Measurements from ENCODE around the gene TNKS1BP1.
"Not testable (repeated sequence)": the region's sequence is repeated elsewhere in the genome, so short reads cannot be mapped to it uniquely, and the experiment has no call there.

DNA sequence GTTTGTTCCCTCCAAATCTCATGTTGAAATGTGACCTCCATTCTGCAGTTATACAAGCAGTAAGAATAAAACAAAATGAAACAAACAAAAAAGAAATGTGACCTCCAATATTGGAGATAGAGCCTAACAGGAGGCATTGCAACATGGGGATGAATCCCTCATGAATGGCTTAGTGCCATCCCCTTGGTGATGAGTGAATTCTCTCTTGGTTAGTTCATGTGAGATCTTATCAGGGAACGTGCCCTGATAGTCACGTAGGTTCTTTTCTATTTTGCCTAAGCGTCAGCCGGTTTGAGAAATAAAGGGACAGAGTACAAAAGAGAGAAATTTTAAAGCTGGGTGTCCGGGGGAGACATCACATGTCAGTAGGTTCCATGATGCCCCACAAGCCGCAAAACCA is 43.2 kb downstream of the TNKS1BP1 start:
- TF ChIP-seq, protein P1, sequence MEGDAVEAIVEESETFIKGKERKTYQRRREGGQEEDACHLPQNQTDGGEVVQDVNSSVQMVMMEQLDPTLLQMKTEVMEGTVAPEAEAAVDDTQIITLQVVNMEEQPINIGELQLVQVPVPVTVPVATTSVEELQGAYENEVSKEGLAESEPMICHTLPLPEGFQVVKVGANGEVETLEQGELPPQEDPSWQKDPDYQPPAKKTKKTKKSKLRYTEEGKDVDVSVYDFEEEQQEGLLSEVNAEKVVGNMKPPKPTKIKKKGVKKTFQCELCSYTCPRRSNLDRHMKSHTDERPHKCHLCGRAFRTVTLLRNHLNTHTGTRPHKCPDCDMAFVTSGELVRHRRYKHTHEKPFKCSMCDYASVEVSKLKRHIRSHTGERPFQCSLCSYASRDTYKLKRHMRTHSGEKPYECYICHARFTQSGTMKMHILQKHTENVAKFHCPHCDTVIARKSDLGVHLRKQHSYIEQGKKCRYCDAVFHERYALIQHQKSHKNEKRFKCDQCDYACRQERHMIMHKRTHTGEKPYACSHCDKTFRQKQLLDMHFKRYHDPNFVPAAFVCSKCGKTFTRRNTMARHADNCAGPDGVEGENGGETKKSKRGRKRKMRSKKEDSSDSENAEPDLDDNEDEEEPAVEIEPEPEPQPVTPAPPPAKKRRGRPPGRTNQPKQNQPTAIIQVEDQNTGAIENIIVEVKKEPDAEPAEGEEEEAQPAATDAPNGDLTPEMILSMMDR (conservative IDR thresholded peaks at IDR 0.05; ENCODE audit: low read depth in 2 of 2): not testable (repeated sequence)
- not testable (repeated sequence) for TF ChIP-seq STAT1 (IDR thresholded peaks at IDR 0.05; ENCODE audit: unreplicated experiment); EZH2 (IDR thresholded peaks at IDR 0.05; ENCODE audit: low read depth, unreplicated experiment); POLR2AphosphoS5 (IDR thresholded peaks at IDR 0.05; ENCODE audit: low read depth); EZH2phosphoT487 (IDR thresholded peaks at IDR 0.05; ENCODE audit: unreplicated experiment); ETS1 (IDR thresholded peaks at IDR 0.05); ZNF114 (CRISPR knock-in tag; IDR thresholded peaks at IDR 0.05); CREB1 (CRISPR knock-in tag; IDR thresholded peaks at IDR 0.05; ENCODE audit: low read depth); NANOG (IDR thresholded peaks at IDR 0.05; ENCODE audit: borderline replicate concordance); JUNB (IDR thresholded peaks at IDR 0.05; ENCODE audit: unreplicated experiment)
- TF ChIP-seq, protein P2, sequence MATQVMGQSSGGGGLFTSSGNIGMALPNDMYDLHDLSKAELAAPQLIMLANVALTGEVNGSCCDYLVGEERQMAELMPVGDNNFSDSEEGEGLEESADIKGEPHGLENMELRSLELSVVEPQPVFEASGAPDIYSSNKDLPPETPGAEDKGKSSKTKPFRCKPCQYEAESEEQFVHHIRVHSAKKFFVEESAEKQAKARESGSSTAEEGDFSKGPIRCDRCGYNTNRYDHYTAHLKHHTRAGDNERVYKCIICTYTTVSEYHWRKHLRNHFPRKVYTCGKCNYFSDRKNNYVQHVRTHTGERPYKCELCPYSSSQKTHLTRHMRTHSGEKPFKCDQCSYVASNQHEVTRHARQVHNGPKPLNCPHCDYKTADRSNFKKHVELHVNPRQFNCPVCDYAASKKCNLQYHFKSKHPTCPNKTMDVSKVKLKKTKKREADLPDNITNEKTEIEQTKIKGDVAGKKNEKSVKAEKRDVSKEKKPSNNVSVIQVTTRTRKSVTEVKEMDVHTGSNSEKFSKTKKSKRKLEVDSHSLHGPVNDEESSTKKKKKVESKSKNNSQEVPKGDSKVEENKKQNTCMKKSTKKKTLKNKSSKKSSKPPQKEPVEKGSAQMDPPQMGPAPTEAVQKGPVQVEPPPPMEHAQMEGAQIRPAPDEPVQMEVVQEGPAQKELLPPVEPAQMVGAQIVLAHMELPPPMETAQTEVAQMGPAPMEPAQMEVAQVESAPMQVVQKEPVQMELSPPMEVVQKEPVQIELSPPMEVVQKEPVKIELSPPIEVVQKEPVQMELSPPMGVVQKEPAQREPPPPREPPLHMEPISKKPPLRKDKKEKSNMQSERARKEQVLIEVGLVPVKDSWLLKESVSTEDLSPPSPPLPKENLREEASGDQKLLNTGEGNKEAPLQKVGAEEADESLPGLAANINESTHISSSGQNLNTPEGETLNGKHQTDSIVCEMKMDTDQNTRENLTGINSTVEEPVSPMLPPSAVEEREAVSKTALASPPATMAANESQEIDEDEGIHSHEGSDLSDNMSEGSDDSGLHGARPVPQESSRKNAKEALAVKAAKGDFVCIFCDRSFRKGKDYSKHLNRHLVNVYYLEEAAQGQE (IDR thresholded peaks at IDR 0.05; ENCODE audit: unreplicated experiment): not testable (repeated sequence)

All from GM23338 (cell line).